Neural cell (in vitro differentiated cells): ENCODE measurements around the gene PDE2A. TPM values are rescaled to one million over a fixed set of nuclear protein-coding genes. Genes with fewer than 3 reads are reported as not detected.

Experiments
- H2AFZ ChIP-seq: fragments of 200-600, 300-800 bp; sonication (generic), shearing (Covaris generic); 2 replicates; pipeline ENCODE4 v1.6.0; 2014; ENCODE audit warnings: low read depth, mild to moderate bottlenecking, antibody characterized with exemption, low read length, moderate library complexity
- H3F3A ChIP-seq: fragments of 200-600 bp; shearing (Covaris generic); 2 replicates; pipeline ENCODE4 v1.6.1; 2016; ENCODE audit warnings: mild to moderate bottlenecking, moderate library complexity, mixed read lengths, antibody characterized with exemption, low read length; ENCODE audit not compliant: insufficient read depth, poor library complexity, severe bottlenecking
- H3K27ac ChIP-seq: fragments of 200-600, 300-800 bp; sonication (generic), shearing (Covaris generic); 2 replicates; pipeline ENCODE4 v1.5.1; 2014; ENCODE audit warnings: mild to moderate bottlenecking, low read length, moderate library complexity
- H3K27me3 ChIP-seq: fragments of 300-800, 200-600 bp; sonication (generic), shearing (Covaris generic); 2 replicates; pipeline ENCODE4 v1.6.0; 2014; ENCODE audit warnings: mild to moderate bottlenecking, low read depth, low read length, moderate library complexity; ENCODE audit not compliant: insufficient read depth
- H3K36me3 ChIP-seq: fragments of 300-800, 200-600 bp; sonication (generic), shearing (Covaris generic); 2 replicates; pipeline ENCODE4 v1.5.1; 2014; ENCODE audit warnings: mild to moderate bottlenecking, antibody characterized with exemption, low read length, moderate library complexity; ENCODE audit not compliant: insufficient read depth
- H3K4me2 ChIP-seq: fragments of 300-800, 200-600 bp; sonication (generic), shearing (Covaris generic); 2 replicates; pipeline ENCODE4 v1.6.0; 2014; ENCODE audit warnings: mild to moderate bottlenecking, low read length
- H3K4me3 ChIP-seq: fragments of 300-800, 200-600 bp; sonication (generic), shearing (Covaris generic); 2 replicates; pipeline ENCODE4 v1.5.1; 2014; ENCODE audit warnings: mild to moderate bottlenecking, low read length, moderate library complexity
- H3K79me2 ChIP-seq: fragments of 200-600 bp; shearing (Covaris generic); replicated peaks from 2 replicates; pipeline ENCODE4 v1.6.0; 2014; ENCODE audit warnings: mild to moderate bottlenecking, low read length, moderate library complexity; ENCODE audit not compliant: insufficient read depth
- H3K9ac ChIP-seq: fragments of 300-800, 200-600 bp; sonication (generic), shearing (Covaris generic); 2 replicates; pipeline ENCODE4 v1.6.1; 2016; ENCODE audit warnings: mild to moderate bottlenecking, low read length, mixed read lengths
- H3K9me2 ChIP-seq: fragments of 200-600 bp; shearing (Covaris generic); 2 replicates; pipeline ENCODE4 v1.6.1; 2016; ENCODE audit warnings: mild to moderate bottlenecking, low read length, mixed read lengths; ENCODE audit not compliant: insufficient read depth
- H3K9me3 ChIP-seq: fragments of 200-600, 300-800 bp; sonication (generic), shearing (Covaris generic); 2 replicates; pipeline ENCODE4 v1.6.1; 2016; ENCODE audit warnings: mild to moderate bottlenecking, mixed run types, low read length, moderate library complexity, mixed read lengths
- H4K20me1 ChIP-seq: fragments of 200-600 bp; shearing (Covaris generic); 2 replicates; pipeline ENCODE4 v1.6.1; 2016; ENCODE audit warnings: mild to moderate bottlenecking, mixed run types; ENCODE audit not compliant: insufficient read depth
- EP300 ChIP-seq: fragments of 450-650 bp; conservative IDR thresholded peaks from 2 replicates; pipeline ENCODE4 v1.6.1; 2014; ENCODE audit warnings: antibody characterized with exemption, mild to moderate bottlenecking, moderate library complexity; ENCODE audit not compliant: poor library complexity, severe bottlenecking
- EZH2 ChIP-seq: fragments of 200-600, 300-800 bp; shearing (Covaris generic), sonication (generic); IDR thresholded peaks from 2 replicates; pipeline ENCODE4 v1.6.1; 2014; ENCODE audit warnings: antibody characterized with exemption, low read length, borderline replicate concordance, mild to moderate bottlenecking; ENCODE audit not compliant: insufficient read depth, poor library complexity, severe bottlenecking
- MXI1 ChIP-seq: fragments of 450-650 bp; conservative IDR thresholded peaks from 2 replicates; pipeline ENCODE4 v1.6.1; 2014; ENCODE audit warnings: antibody characterized with exemption, mild to moderate bottlenecking; ENCODE audit not compliant: poor library complexity, severe bottlenecking
- POLR2AphosphoS5 ChIP-seq: IDR thresholded peaks from 2 replicates; pipeline ENCODE4 v1.6.1; 2012
- RAD21 ChIP-seq: fragments of 450-650 bp; conservative IDR thresholded peaks from 2 replicates; pipeline ENCODE4 v1.6.1; 2014; ENCODE audit warnings: antibody characterized with exemption, mild to moderate bottlenecking, moderate library complexity
- SMC3 ChIP-seq: fragments of 450-650 bp; conservative IDR thresholded peaks from 2 replicates; pipeline ENCODE4 v1.6.1; 2014; ENCODE audit warnings: antibody characterized with exemption, mild to moderate bottlenecking, moderate library complexity; ENCODE audit not compliant: poor library complexity
- TAF1 ChIP-seq: IDR thresholded peaks from 2 replicates; pipeline ENCODE4 v1.6.1; 2012; ENCODE audit warnings: low read depth
- polyA plus RNA-seq: library from polyadenylated mRNA; depleted of rRNA; stranded (reverse); fragments of >200 nt; gene quantifications from 2 replicates; pipeline ENCODE4 v1.2.3, GENCODE V29; 2014
- TF ChIP-seq, protein P1 (sequence below): IDR thresholded peaks from 2 replicates; pipeline ENCODE4 v1.6.1; 2012; ENCODE audit warnings: borderline replicate concordance
- TF ChIP-seq, protein P2 (sequence below): fragments of 450-650 bp; IDR thresholded peaks from 2 replicates; pipeline ENCODE4 v1.5.1; 2014; ENCODE audit warnings: antibody characterized with exemption, mild to moderate bottlenecking, moderate library complexity; ENCODE audit not compliant: poor library complexity, severe bottlenecking

PDE2A gene
- polyA plus RNA-seq, 1 donor from 2014 or later: 11.6 TPM

DNA sequence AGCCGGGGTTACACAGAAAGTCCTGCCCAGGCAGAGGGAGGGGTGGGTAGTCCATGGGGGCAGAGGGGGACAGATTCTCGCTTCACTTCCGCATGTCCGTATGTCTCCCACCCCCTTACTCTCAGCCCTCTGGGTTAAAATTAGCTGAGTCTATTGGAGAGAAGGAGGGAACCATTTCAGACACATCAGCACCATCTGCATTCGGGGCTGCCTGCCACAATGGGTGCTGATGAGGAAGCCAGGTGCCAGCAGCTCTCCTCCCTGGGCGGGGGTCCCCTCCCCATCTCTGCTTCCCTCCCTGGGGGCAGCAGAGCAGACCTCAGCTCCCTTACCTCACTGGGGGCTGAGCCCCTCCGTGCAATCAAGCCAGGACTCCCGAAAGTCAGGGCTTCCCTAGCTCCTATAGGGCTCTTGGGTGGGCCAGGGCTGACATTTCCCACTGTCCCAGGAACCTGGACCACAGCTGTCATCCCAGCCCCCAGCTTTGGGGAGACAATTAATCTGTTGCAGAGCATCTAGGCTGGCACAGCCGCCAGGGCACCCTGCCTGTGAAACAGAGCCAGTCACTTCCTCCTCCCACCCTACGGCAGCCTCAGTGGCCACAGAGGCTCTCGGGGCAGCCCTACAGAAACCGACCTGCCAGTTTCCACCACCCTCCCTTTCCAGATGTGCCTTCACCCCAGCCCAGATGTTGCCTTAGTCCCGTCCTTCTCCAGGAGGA lies 67.3 kb downstream of the PDE2A start:
- Histone ChIP-seq H3K4me3 (no peak overlapping the region), H3K4me2 (no peak overlapping the region), H3K27ac (no peak overlapping the region), H3K9me3 (no peaks in the 10 kb centered on the region), H3K79me2 (no peaks in the 10 kb centered on the region), H3K27me3 (no peaks in the 10 kb centered on the region), H3K9me2 (no peaks in the 10 kb centered on the region), H3K9ac (no peak overlapping the region), H3K36me3 (no peaks in the 10 kb centered on the region), H2AFZ (no peak overlapping the region), H4K20me1 (no peaks in the 10 kb centered on the region), H3F3A (no peaks in the 10 kb centered on the region)
- TF ChIP-seq TAF1: no peak
- TF ChIP-seq EP300: no peak
- no peak for TF ChIP-seq SMC3
- TF ChIP-seq POLR2AphosphoS5: no peak
- no peak for TF ChIP-seq EZH2

DNA sequence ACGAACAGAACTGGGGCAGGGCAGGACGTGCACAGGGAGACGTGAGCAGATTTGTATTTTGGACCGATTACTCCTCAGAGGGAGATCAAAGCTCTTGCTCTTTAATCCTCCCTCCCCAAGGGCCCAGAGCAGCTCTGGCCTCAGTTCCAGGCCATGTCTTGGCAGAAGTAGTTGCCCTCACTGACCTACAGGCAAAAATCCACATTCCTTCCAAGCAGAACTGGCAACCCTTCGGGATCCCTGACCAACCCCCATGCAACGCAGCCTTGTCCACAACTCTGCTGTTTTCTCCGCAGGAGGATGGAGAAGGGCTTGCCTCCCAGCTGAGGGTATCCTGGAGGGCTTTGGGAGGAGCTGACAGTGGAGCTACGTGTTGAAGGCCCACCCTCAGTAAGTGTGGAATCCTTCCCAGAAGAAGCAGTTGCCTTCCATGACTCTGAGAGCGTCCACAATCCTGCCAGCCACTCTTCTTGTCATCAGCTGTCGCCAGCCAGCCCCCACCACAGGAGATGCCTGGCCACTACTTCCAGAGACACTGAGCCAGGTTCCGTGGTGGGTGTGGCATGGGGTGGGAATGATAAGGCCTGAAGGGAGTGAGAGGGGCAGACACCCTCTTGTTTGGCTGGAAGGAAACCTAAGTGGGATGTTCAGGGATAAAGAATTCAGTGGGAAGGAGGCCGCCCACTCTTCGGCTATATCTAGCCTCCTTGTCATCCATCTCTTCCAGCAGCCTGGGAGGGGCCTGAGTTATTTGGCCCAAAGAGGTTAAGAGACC lies 68.1 kb downstream of the PDE2A start:
- Histone ChIP-seq H2AFZ (no peak overlapping the region), H3K9ac (no peak overlapping the region), H3K9me3 (no peaks in the 10 kb centered on the region), H3K4me3 (no peak overlapping the region), H3K27me3 (no peaks in the 10 kb centered on the region), H3K27ac (no peak overlapping the region), H3F3A (no peaks in the 10 kb centered on the region), H3K79me2 (no peaks in the 10 kb centered on the region), H3K36me3 (no peaks in the 10 kb centered on the region), H3K4me2 (no peak overlapping the region), H3K9me2 (no peaks in the 10 kb centered on the region), H4K20me1 (no peaks in the 10 kb centered on the region)
- no peak for TF ChIP-seq EP300
- TF ChIP-seq, protein P1, sequence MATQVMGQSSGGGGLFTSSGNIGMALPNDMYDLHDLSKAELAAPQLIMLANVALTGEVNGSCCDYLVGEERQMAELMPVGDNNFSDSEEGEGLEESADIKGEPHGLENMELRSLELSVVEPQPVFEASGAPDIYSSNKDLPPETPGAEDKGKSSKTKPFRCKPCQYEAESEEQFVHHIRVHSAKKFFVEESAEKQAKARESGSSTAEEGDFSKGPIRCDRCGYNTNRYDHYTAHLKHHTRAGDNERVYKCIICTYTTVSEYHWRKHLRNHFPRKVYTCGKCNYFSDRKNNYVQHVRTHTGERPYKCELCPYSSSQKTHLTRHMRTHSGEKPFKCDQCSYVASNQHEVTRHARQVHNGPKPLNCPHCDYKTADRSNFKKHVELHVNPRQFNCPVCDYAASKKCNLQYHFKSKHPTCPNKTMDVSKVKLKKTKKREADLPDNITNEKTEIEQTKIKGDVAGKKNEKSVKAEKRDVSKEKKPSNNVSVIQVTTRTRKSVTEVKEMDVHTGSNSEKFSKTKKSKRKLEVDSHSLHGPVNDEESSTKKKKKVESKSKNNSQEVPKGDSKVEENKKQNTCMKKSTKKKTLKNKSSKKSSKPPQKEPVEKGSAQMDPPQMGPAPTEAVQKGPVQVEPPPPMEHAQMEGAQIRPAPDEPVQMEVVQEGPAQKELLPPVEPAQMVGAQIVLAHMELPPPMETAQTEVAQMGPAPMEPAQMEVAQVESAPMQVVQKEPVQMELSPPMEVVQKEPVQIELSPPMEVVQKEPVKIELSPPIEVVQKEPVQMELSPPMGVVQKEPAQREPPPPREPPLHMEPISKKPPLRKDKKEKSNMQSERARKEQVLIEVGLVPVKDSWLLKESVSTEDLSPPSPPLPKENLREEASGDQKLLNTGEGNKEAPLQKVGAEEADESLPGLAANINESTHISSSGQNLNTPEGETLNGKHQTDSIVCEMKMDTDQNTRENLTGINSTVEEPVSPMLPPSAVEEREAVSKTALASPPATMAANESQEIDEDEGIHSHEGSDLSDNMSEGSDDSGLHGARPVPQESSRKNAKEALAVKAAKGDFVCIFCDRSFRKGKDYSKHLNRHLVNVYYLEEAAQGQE: no peak
- TF ChIP-seq MXI1: no peak
- TF ChIP-seq TAF1: no peak
- no peak for TF ChIP-seq RAD21
- TF ChIP-seq EZH2: no peak
- no peak for TF ChIP-seq SMC3
- TF ChIP-seq POLR2AphosphoS5: no peak
- TF ChIP-seq, protein P2, sequence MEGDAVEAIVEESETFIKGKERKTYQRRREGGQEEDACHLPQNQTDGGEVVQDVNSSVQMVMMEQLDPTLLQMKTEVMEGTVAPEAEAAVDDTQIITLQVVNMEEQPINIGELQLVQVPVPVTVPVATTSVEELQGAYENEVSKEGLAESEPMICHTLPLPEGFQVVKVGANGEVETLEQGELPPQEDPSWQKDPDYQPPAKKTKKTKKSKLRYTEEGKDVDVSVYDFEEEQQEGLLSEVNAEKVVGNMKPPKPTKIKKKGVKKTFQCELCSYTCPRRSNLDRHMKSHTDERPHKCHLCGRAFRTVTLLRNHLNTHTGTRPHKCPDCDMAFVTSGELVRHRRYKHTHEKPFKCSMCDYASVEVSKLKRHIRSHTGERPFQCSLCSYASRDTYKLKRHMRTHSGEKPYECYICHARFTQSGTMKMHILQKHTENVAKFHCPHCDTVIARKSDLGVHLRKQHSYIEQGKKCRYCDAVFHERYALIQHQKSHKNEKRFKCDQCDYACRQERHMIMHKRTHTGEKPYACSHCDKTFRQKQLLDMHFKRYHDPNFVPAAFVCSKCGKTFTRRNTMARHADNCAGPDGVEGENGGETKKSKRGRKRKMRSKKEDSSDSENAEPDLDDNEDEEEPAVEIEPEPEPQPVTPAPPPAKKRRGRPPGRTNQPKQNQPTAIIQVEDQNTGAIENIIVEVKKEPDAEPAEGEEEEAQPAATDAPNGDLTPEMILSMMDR: no peak
